ENCODE measurements around the gene RASGRP1.
A peak's percentile ranks its signal among the peaks of the same experiment; 100 is the strongest.
"Not testable (repeated sequence)": the region's sequence is repeated elsewhere in the genome, so short reads cannot be mapped to it uniquely, and the experiment has no call there.

Gene RASGRP1

GRCh38 chr15:38589502-38589901 is 24.9 kb upstream of the RASGRP1 start:
- DNase-seq (ENCODE audit: extremely low read depth, low read depth) = peak; percentile 32

GRCh38 chr15:38588672-38589071 is 24.1 kb upstream of the RASGRP1 start:
- no peak for DNase-seq (ENCODE audit: extremely low read depth, low read depth)
- TF ChIP-seq CTCF (IDR thresholded peaks at IDR 0.05; ENCODE audit: low read depth, low read length) = no peak

More at GRCh38 chr15:38589502-38589901, 24.9 kb upstream of the RASGRP1 start:
- TF ChIP-seq CTCF (IDR thresholded peaks at IDR 0.05; ENCODE audit: low read depth, low read length) = no peak

GRCh38 chr15:38587214-38587613 is 22.6 kb upstream of the RASGRP1 start:
- no peak for TF ChIP-seq CTCF (IDR thresholded peaks at IDR 0.05; ENCODE audit: low read depth, low read length)
- DNase-seq (ENCODE audit: extremely low read depth, low read depth) = no peak

GRCh38 chr15:38586005-38586404 is 21.4 kb upstream of the RASGRP1 start:
- DNase-seq (ENCODE audit: extremely low read depth, low read depth) = not testable (repeated sequence)

GRCh38 chr15:38578626-38579025 is 14.0 kb upstream of the RASGRP1 start:
- DNase-seq (ENCODE audit: extremely low read depth, low read depth) = no peak
- TF ChIP-seq CTCF (IDR thresholded peaks at IDR 0.05; ENCODE audit: low read depth, low read length) = no peak

- no peak for TF ChIP-seq CTCF (IDR thresholded peaks at IDR 0.05; ENCODE audit: low read depth, low read length)
- DNase-seq (ENCODE audit: extremely low read depth, low read depth) = no peak
Measured at GRCh38 chr15:38577424-38577987, 12.9 kb upstream of the RASGRP1 start.

GRCh38 chr15:38576837-38577236 is 12.2 kb upstream of the RASGRP1 start:
- DNase-seq (ENCODE audit: extremely low read depth, low read depth) = no peak
- TF ChIP-seq CTCF (IDR thresholded peaks at IDR 0.05; ENCODE audit: low read depth, low read length) = no peak

- no peak for DNase-seq (ENCODE audit: extremely low read depth, low read depth)
- TF ChIP-seq CTCF (IDR thresholded peaks at IDR 0.05; ENCODE audit: low read depth, low read length) = no peak
Measured at GRCh38 chr15:38576261-38576660, 11.6 kb upstream of the RASGRP1 start.
